ENCODE data around the gene RPS26. TPM values are rescaled to one million over a fixed set of nuclear protein-coding genes. Genes with fewer than 3 reads are reported as not detected.

The RPS26 gene
- total RNA-seq, 1 experiment from 2014 or later = 70.2 TPM

DNA sequence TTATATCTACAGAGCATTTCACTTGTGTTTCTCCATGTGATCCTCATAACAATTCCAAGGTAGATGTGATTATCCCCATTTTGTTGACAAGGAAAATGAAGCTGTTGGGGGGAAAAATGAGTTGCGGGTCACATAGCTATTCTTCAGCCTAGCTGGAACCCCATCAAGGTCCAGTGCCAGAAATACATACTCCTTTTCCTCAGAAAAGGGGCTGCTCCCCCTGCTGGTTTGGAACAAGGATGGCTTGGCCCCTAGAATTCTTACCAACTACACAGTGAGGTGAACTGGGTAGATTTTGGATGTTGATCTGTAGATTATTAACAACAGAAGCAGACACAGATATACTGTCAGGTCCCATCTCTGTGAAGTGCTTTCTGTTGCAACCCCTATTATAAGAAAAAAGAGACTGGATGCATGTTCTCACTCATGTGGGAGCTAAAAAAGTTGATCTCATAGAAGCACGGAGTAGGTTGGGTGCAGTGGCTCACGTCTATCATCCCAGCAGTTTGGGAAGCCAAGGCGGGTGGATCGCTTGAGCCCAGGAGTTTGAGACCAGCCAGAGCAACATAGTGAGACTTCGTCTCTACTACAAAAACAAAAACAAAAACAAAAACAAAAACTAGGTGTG, 11.9 kb upstream of the RPS26 start:
- Histone ChIP-seq H3K9me3 (ENCODE audit: control insufficient read depth in 1 of 2, insufficient read depth in 1 of 2, low read depth in 1 of 2, low read length in 2 of 2) (no peaks in the 10 kb centered on the region), H3K79me2 (ENCODE audit: insufficient read depth, low read length) (no peaks in the 10 kb centered on the region), H2AFZ (ENCODE audit: low read depth, low read length, poor library complexity, severe bottlenecking) (no peak overlapping the region), H3K36me3 (ENCODE audit: control insufficient read depth in 1 of 2, insufficient read depth in 2 of 2, low read length in 2 of 2) (no peaks in the 10 kb centered on the region), H4K20me1 (ENCODE audit: insufficient read depth) (no peaks in the 10 kb centered on the region), H3K4me2 (ENCODE audit: low read length) (no peak overlapping the region), H3K27ac (ENCODE audit: low read depth, low read length) (no peak overlapping the region), H3K27me3 (ENCODE audit: insufficient read depth, low read length) (no peaks in the 10 kb centered on the region), H3K4me1 (ENCODE audit: control insufficient read depth in 1 of 2, insufficient read depth in 2 of 2, low read length in 2 of 2) (no peaks in the 10 kb centered on the region), H3K9me2 (ENCODE audit: insufficient read depth) (no peaks in the 10 kb centered on the region), H3K4me3 (replicated peaks in 1 of 2; ENCODE audit: low read depth in 1 of 2, low read length in 2 of 2) (no peak overlapping the region), H3K9ac (ENCODE audit: low read length) (no peak overlapping the region)
- intact Hi-C loops (cut with micrococcal nuclease) = loop anchor here (1.0 to 5.0 kb wide), 2 partner anchors 33 to 292 kb away; no protein-coding TSS in a partner anchor
- DNase-seq (ENCODE audit: low read depth, low spot score) = no peak
- ChIA-PET CTCF (interaction anchor here (0.6 to 2.6 kb wide), 14 partner anchors 8 to 293 kb away, joined by 3 to 24 read pairs (median 4); partner anchors contain the start of gene SUOX), RAD21 (ENCODE audit: low non-redundant PET in 1 of 2, low total read pairs in 2 of 2, uncharacterized antibody in 2 of 2, unreplicated experiment in 2 of 2) (interaction anchor here (0.6 to 1.4 kb wide), 3 partner anchors 23 to 34 kb away, joined by 3 to 4 read pairs (median 4); partner anchors contain the start of gene SUOX (in 1 of the 2)), POLR2A (interaction anchor here (0.9 to 1.1 kb wide), 2 partner anchors 23 to 33 kb away, joined by 3 read pairs; partner anchors contain the start of gene SUOX)
- peak; percentile 88 for ATAC-seq
- TF ChIP-seq FOSL1 (IDR thresholded peaks at IDR 0.05; ENCODE audit: low read depth) (no peak), MAX (IDR thresholded peaks at IDR 0.05) (no peak), SIN3A (IDR thresholded peaks at IDR 0.05; ENCODE audit: low read depth) (no peak), ZBTB33 (IDR thresholded peaks at IDR 0.05; ENCODE audit: extremely low read depth, insufficient replicate concordance, low read length) (no peak), TCF7L2 (IDR thresholded peaks at IDR 0.05; ENCODE audit: borderline replicate concordance, extremely low read depth, insufficient read depth, insufficient read length) (no peak), RAD21 (IDR thresholded peaks at IDR 0.05; ENCODE audit: low read depth) (peak; percentile 73), SRF (IDR thresholded peaks at IDR 0.05; ENCODE audit: low read depth) (no peak), POLR2A (IDR thresholded peaks at IDR 0.05; ENCODE audit: borderline replicate concordance, extremely low read depth, insufficient read depth, insufficient read length) (no peak), YY1 (IDR thresholded peaks at IDR 0.05; ENCODE audit: extremely low read depth, insufficient replicate concordance, low read depth, low read length) (no peak), JUND (IDR thresholded peaks at IDR 0.05) (no peak), CEBPB (IDR thresholded peaks at IDR 0.05; ENCODE audit: low read depth) (no peak), CTCF (IDR thresholded peaks at IDR 0.05 in 2 of 3, conservative IDR thresholded peaks at IDR 0.05 in 1 of 3; ENCODE audit: borderline replicate concordance in 1 of 3, insufficient read depth in 1 of 3, low read depth in 2 of 3, low read length in 2 of 3) (peak; percentile 73 to 78 (median 78))
- no TSS peak for BruUV-seq (replicated peaks)

Measured in HCT116 (cell line).